ENCODE data around the gene SPECC1. TPM values are rescaled to one million over a fixed set of nuclear protein-coding genes. Genes with fewer than 3 reads are reported as not detected.

The SPECC1 gene
- total and polyA plus RNA-seq, 9 of the 15 experiments (the other 6 are each of a cell fraction or from before 2014, with no cell fraction given) = 2.4 to 19.6 (median 14.7) TPM

DNA sequence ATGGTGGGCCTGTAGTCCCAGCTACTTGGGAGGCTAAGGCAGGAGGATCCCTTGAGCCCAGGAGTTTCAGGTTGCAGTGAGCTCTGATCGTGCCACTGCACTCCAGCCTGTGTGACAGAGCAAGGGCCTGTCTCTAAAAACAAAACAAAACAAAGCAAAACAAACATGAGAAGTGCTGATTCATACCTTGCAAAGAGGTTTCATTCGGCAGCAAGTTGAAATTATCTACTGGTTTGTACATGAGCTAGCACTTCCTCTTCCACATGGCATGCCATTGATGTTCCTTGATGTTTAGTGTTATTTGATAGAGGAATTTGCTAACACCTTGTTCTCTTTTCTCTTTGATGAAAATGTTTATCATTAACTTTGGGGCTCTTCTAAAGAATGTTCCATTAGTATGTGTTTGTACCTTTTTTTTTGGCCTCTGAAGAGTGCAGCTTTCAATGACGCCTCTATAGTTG, 50.6 kb downstream of the SPECC1 start (continued):
- TF ChIP-seq ZNF311 (CRISPR knock-in tag; IDR thresholded peaks at IDR 0.05) = 0 out of 2 replicates have a peak, but pooled peaks have one; percentile 38
- no peak for TF ChIP-seq CREB3 (tag; conservative IDR thresholded peaks at IDR 0.05; ENCODE audit: low read depth)
- TF ChIP-seq CBX5 (IDR thresholded peaks at IDR 0.05; ENCODE audit: borderline replicate concordance, low read depth) = no peak
- TF ChIP-seq, protein P1, sequence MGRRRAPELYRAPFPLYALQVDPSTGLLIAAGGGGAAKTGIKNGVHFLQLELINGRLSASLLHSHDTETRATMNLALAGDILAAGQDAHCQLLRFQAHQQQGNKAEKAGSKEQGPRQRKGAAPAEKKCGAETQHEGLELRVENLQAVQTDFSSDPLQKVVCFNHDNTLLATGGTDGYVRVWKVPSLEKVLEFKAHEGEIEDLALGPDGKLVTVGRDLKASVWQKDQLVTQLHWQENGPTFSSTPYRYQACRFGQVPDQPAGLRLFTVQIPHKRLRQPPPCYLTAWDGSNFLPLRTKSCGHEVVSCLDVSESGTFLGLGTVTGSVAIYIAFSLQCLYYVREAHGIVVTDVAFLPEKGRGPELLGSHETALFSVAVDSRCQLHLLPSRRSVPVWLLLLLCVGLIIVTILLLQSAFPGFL (CRISPR knock-in tag; IDR thresholded peaks at IDR 0.05) = no peak
- peak in 1 of 2 experiments; percentile 75; a peak in 1 of 3 replicates for TF ChIP-seq CBX3 (IDR thresholded peaks at IDR 0.05; ENCODE audit: borderline replicate concordance in 1 of 2, low read length in 2 of 2)
- 0 out of 4 replicates have a peak, but pooled peaks of 1 of the 2 experiments have one; percentile 54 for TF ChIP-seq TEAD1 (CRISPR knock-in tag; IDR thresholded peaks at IDR 0.05)
- no peak for TF ChIP-seq KDM5B (IDR thresholded peaks at IDR 0.05; ENCODE audit: insufficient replicate concordance, low read depth, low read length)
- TF ChIP-seq ZKSCAN3 (CRISPR knock-in tag; IDR thresholded peaks at IDR 0.05) = no peak
- no peak for TF ChIP-seq CREB5 (CRISPR knock-in tag; IDR thresholded peaks at IDR 0.05)
- no peak for TF ChIP-seq BHLHE40 (IDR thresholded peaks at IDR 0.05; ENCODE audit: low read length)
- TF ChIP-seq RBM17 (IDR thresholded peaks at IDR 0.05; ENCODE audit: borderline replicate concordance, low read depth, low read length) = no peak
- no peak for TF ChIP-seq ILK (tag; IDR thresholded peaks at IDR 0.05; ENCODE audit: borderline replicate concordance, low read depth)
- TF ChIP-seq NR2F6 (CRISPR knock-in tag; IDR thresholded peaks at IDR 0.05) = no peak
- no peak for TF ChIP-seq POLR2AphosphoS5 (IDR thresholded peaks at IDR 0.05; ENCODE audit: control insufficient read depth, insufficient read depth, low read depth, low read length)
- no peak for TF ChIP-seq NCOA4 (IDR thresholded peaks at IDR 0.05; ENCODE audit: partially characterized antibody)
- TF ChIP-seq, protein P2, sequence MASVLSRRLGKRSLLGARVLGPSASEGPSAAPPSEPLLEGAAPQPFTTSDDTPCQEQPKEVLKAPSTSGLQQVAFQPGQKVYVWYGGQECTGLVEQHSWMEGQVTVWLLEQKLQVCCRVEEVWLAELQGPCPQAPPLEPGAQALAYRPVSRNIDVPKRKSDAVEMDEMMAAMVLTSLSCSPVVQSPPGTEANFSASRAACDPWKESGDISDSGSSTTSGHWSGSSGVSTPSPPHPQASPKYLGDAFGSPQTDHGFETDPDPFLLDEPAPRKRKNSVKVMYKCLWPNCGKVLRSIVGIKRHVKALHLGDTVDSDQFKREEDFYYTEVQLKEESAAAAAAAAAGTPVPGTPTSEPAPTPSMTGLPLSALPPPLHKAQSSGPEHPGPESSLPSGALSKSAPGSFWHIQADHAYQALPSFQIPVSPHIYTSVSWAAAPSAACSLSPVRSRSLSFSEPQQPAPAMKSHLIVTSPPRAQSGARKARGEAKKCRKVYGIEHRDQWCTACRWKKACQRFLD (CRISPR knock-in tag; IDR thresholded peaks at IDR 0.05) = no peak
- TF ChIP-seq MXD1 (CRISPR knock-in tag; IDR thresholded peaks at IDR 0.05; ENCODE audit: borderline replicate concordance, poor library complexity, severe bottlenecking) = no peak
- TF ChIP-seq, protein P3, sequence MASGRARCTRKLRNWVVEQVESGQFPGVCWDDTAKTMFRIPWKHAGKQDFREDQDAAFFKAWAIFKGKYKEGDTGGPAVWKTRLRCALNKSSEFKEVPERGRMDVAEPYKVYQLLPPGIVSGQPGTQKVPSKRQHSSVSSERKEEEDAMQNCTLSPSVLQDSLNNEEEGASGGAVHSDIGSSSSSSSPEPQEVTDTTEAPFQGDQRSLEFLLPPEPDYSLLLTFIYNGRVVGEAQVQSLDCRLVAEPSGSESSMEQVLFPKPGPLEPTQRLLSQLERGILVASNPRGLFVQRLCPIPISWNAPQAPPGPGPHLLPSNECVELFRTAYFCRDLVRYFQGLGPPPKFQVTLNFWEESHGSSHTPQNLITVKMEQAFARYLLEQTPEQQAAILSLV (tag; IDR thresholded peaks at IDR 0.05) = no peak
- TF ChIP-seq LEF1 (IDR thresholded peaks at IDR 0.05) = peak; percentile 43; the same call in 1 of the 2 replicates
- TF ChIP-seq ZNF551 (CRISPR knock-in tag; IDR thresholded peaks at IDR 0.05) = no peak
- TF ChIP-seq ZNF324 (CRISPR knock-in tag; IDR thresholded peaks at IDR 0.05) = no peak
- TF ChIP-seq MCM2 (IDR thresholded peaks at IDR 0.05; ENCODE audit: low read depth) = no peak
